Stimulated activated CD4-positive, alpha-beta T cell treated with anti-CD3 and anti-CD28 coated beads, TNF-alpha, amount 100 ng/mL, for 24 hours (primary cell): ENCODE data around the gene PIK3R1.

Source experiments
- DNase-seq, 3 experiments: peaks; one replicate each; pipeline ENCODE4 v3.0.0-alpha.2; 2020; ENCODE audit warnings: low read depth in 3 of 3

The PIK3R1 gene

DNA sequence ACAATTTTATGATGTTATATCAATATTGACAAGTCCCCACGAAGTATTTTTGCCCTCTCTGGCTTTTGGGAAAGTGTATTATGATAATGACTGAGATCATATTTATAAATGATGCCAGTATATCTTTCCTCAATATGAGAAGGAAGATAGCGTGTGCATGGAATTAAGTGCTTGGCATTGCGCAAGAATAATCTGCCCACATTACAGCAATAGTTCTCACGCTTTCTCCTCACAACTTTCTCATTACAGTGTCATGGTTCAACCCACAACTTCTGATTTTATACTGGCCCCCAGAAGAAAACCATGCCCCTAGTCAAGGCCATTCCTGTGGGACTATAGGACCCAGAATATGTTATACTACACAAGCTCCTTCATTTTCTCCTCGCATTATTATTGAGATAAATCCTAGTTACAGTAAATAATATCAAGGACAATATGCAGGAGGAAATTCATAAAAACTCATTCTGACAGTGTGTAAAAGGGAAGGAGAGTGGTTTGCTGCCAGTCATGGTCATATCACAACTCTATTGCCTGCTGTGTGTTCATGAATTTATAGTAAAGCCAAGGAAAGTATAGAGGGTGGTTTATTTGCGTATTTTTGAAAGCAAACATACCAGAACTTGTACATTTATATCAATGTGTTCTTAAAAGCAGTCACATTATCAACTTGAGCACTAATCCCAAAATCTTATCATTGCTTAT lies 114.1 kb downstream of the PIK3R1 start:
- DNase-seq, result no peak

- DNase-seq, result no peak
Observed at GRCh38 chr5:68330574-68330973, 115.0 kb downstream of the PIK3R1 start.

DNA sequence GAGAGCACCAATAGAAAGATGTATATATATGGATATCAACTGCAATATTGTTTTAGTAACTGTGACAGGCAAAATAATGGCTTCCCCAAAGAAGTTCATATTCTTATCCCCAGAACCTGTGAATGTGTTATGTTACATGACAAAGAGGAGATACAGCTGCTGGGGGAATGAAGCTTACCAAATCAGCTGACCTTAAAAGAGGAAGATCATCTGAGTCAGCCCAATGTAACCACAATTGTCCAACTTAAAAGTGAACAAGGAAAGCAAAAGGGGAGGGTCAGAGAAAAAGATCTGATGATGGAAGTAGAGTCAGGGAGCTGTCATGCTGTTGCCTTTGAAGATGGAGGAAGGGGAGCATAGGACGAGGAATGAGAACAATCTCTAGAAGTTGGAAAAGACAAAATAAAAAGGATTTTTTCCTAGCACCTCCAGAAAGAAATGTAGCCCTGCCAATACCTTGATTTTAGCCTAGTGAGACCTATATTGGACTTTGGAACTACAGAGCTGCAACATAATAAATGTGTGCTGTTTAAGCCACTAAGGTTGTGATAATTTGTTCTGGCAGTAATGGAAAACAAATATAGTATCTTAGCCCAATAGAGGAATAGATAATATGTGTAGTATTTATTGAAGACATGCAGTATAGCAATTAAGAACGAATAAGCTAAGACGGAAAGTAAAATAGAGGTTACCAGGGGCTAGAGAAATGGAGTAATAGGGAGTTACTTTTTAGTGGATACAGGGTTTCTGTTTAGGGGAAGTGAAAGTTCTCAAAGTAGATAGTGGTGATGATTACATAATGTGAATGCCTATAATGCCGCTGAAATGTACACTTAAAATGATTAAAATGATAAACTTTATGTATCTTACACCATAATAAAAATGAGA lies 115.9 kb downstream of the PIK3R1 start:
- DNase-seq, result no peak

DNA sequence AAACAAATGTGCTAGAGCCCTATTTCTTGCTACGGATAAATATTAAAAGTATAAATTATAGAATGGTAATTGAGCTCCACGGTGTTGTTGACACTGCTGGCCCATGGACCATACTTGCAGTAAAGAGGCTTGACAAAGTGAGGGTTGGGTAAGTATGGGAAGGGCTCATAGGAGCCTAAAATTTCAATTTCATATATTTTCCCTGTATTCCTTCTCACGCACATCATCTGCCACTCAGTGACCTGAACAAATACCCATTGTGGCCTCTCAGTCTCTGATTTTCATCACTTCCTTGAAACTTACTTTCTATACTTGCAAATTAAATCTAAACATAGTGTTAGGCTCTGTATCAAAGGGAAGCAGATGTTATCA lies 116.5 kb downstream of the PIK3R1 start:
- DNase-seq, result no peak

DNA sequence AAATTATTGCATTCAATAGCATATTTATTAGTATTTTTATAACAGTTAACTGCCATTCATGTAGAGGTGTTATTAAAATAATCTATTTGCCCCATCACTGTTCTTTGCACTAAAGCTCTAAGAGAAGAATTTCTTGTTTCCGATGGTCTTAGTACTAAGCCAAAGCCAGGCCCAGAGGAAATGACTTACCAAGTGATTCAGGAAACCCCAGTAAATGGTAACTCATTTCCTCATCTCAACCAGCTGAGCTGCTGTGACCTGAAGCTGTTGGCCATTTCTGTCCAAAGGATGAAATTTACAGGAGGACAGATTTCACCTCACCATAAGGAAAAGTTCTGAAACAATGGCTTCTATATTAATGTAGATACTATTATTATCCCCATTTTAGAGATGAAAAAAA lies 117.0 kb downstream of the PIK3R1 start:
- no peak for DNase-seq

DNA sequence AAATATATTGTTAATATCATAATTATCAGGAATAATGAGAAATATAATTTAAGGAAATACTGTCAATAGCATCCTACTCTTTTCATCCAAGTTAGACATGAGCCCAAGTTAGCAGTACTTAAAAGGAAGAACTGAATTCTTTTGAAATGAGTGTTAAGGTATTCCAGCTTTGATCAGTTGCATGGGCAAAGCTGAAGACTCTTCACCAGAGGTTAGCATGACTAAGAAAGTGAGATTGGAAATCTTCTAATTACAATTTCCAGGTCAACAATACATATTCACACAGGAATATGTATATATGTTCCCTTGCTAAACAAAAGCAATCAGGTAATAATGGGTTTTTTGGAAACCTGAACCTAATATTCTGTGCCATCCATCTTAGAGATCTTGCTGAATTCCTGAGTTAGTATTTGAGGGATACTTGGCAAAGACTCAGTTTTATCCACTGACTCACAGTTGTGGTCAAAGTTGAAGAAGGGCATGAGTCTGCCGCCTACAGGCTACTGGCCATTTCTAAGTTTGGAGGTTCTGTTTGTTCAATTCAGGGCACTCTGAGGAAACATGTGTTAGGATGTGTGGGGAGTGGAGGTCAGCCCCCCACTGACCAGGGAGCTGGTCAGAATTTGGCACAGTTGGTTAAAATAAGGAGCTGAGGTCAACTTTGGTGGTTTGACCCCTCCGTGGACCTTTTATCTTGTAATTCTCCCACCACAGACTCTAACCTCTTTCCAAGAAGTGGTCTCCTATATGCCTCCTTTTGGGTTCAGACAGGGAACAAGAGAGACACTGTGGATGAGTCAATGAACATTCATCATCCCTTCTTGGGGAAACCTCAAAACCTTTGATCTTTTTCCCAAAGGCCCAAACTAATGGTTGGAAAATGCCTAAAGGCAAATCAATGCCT lies 118.3 kb downstream of the PIK3R1 start:
- no peak for DNase-seq

DNA sequence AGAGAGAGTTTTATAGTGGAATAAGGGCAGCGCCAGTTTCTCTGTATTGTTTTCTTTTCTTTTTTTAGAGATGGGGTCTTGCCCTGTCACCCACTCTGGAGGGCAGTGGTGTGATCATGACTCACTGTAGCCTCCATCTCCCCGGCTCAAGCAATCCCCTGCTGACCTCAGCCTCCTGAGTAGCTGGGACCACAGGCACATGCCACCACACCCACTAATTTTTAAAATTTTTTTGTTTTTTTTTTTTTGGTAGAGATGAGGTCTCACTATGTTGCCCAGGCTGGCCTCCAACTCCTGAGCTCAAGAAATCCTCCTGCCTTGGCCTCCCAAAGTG lies 119.0 kb downstream of the PIK3R1 start:
- DNase-seq, result no peak

DNA sequence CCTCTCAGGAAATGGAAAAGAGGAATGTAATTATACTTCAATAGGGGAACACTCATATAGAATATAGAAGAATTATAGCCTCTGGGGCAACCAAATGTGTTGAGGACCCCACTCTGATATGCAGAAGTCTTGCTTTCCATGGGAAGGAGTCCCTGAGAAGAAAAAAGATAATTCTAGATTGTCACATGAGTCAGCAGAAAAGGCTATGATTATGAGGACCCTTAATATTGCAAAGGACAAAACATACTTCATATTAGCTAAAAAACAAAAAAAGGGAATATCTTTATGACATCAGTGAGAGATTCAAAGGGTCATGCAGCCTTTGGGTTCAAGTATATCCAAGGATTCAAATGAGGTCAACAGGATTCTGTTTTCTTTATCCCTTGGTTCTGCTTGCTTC lies 119.5 kb downstream of the PIK3R1 start:
- no peak for DNase-seq

DNA sequence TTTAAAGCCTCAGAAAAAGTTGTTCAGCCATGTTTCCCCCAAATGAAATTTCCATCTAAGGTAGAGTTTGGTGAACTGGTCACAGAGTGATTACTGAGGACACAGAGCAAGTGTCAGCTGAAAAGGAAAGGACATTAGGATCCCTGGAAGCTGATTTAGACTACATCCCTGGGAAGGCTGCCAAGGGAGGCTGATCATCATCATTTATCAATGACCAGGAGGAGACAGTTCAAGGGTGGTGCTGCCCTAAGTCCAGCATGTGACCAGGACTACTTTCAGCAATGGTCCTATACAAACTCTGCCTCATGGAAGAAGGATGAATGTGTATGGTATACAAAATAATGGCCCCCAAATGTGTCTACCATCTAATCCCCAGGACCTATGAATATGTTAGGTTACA lies 120.6 kb downstream of the PIK3R1 start:
- DNase-seq, result no peak

DNA sequence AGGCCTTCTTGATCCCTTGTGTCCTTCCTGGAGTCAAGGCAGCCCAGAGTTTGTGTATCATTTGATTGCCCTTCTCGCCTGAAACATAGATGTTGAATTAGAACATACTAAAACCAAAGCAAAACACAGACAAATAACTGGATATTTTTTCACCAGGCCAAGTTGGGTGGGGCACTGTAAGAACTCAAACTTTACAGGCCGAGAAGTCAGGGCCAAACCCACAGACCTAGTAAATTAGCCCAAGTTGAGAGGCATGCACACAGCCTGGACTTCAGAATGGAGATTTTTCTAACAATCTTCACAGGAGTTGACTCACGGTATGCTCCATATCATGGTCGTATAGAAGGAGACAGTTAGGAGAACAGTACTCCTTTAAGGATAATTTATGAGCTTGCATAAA lies 121.7 kb downstream of the PIK3R1 start:
- no peak for DNase-seq

DNA sequence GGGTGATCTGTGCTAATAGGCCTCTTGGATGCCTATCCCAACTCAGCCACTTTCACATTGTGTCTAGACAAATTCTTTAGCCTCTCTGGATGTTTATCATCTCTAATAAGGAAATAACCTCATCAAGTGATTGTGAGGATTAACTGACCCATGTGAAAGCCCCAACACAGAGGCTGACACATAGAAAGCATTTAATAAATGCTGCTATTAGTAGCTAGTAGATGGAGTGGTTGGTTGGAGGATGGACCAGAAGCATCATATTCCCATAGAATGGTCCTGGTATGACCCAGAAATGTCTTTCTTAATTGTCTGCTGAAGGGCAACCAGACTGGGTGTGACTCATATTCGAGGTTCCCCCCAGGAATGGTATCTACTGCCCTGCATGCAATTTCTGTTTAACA lies 124.4 kb downstream of the PIK3R1 start:
- no peak for DNase-seq

- DNase-seq, result no peak
Observed at GRCh38 chr5:68341006-68341405, 125.5 kb downstream of the PIK3R1 start.

DNA sequence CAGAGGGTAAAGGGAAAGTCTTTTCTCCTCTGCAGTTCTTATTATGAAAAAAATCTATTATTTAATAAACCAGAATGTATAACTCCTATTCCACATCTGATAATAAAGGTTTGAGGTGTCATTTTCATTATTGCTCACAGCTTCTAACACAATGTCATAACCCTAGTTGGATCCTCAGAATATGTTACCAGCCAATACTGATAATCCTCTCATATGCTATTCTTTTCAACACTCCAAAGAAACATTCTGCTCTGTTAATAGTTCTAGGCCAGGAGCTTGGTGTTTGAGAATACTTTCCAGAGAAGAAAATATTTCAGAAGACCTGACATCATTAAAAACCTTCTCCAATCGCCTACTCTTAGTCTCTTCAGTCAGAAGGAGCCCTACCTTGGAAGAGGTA lies 127.1 kb downstream of the PIK3R1 start:
- DNase-seq, result no peak

- DNase-seq, result peak in 2 of 3 experiments; percentile 2 to 10
Observed at GRCh38 chr5:68343421-68343826, 127.9 kb downstream of the PIK3R1 start.

GRCh38 chr5:68344447-68345111 lies 129.0 kb downstream of the PIK3R1 start:
- DNase-seq, result peak in 1 of 3 experiments; percentile 6

- DNase-seq, result no peak
Observed at GRCh38 chr5:68345171-68345570, 129.6 kb downstream of the PIK3R1 start.

- no peak for DNase-seq
Observed at GRCh38 chr5:68345582-68345981, 130.0 kb downstream of the PIK3R1 start.

DNA sequence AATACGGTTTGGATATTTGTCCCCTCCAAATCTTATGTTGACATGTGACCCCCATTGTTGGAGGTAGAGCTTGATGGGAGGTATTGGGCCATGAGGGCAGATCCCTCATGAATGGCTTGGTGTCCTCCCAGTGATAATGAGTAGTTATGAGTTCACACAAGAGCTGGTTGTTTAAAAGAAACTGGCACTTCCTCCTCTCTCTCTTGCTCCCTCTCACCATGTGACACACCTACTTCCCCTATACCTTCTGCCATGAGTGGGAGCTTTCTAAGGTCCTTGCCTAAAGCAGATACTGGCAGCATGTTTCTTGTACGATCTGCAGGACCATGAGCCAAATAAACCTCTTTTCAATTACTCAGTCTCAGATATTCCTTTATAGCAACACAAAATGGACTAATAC lies 132.0 kb downstream of the PIK3R1 start:
- DNase-seq, result no peak

DNA sequence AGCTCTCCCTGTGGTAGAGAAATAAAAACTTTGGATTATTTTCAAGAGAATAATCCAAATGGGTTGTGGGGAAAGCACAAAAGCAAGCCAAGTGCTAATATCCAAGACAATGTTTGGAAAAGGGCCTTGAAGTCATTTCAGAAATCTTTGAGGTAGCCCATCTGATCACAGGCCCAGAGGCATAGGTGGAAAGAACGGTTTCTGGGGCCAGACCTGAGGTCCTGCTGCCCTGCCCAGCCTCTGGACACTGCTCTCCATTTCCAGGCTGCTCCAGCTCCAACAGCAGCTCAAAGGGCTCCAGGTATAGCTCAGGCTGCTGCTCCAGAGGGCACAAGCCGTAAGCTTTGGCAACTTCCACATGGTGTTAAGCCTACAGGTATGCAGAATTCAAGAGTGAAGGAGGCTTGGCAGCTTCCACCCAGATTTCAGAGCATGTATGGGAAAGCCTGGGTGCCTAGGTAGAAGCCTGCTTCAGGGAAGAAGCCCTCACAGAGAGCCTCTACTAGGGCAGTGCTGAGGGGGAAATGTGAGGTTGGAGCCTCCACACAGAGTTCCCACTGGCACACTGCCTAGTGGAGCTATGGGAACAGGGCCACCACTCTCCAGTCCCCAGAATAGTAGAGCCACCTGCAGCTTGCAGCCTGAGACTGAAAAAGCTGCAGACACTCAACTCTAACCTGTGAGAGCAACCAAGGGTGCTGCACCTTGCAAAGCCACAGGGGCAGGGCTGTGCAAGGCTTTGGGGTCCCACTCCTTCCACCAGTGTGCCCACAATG lies 133.1 kb downstream of the PIK3R1 start:
- DNase-seq, result no peak

DNA sequence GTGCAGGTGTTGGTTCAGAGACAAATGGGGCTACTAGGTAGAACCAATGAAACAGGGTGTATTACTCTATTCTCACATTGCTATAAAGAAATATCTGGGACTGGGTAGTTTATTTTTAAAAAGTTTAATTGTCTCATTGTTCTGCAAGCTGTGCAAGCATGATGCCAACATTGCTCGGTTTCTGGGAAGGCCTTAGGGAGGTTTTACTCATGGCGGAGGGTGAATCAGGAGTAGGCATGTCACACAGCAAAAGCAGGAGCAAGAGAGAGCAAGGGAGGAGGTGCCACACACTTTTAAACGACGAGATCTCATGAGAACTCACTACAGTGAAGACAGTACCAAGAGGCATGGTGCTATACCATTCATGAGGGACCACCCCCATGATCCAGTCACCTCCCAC lies 134.6 kb downstream of the PIK3R1 start:
- DNase-seq, result no peak
